HS-5 (cell line): ENCODE data around the gene CEL.
"Not testable (repeated sequence)": the region's sequence is repeated elsewhere in the genome, so short reads cannot be mapped to it uniquely, and the experiment has no call there.

Experiments
- DNase-seq: peaks from one replicate; pipeline ENCODE4 v3.0.0-alpha.2; 2012; ENCODE audit warnings: low read depth

Gene CEL

GRCh38 chr9:133064241-133065069 is 2.7 kb downstream of the CEL start:
- DNase-seq, result no peak

GRCh38 chr9:133065070-133065388 is 3.2 kb downstream of the CEL start:
- DNase-seq, result no peak

- DNase-seq, result no peak
These were observed 4.6 kb downstream of the CEL start for GRCh38 chr9:133066181-133066983.

GRCh38 chr9:133067006-133067405 is 5.2 kb downstream of the CEL start:
- DNase-seq, result no peak

GRCh38 chr9:133067813-133068212 is 6.0 kb downstream of the CEL start:
- no peak for DNase-seq

- DNase-seq, result not testable (repeated sequence)
These were observed 6.7 kb downstream of the CEL start for GRCh38 chr9:133068431-133068830.

GRCh38 chr9:133070500-133070961 is 8.8 kb downstream of the CEL start:
- not testable (repeated sequence) for DNase-seq

GRCh38 chr9:133070985-133071384 is 9.2 kb downstream of the CEL start:
- not testable (repeated sequence) for DNase-seq

GRCh38 chr9:133071484-133072150 is 9.8 kb downstream of the CEL start:
- DNase-seq, result no peak

GRCh38 chr9:133072210-133072609 is 10.4 kb downstream of the CEL start:
- DNase-seq, result not testable (repeated sequence)

- no peak for DNase-seq
These were observed 11.6 kb downstream of the CEL start for GRCh38 chr9:133073086-133074014.

- peak; percentile 14 for DNase-seq
These were observed 12.4 kb downstream of the CEL start for GRCh38 chr9:133074111-133074651.

- DNase-seq, result peak; percentile 53
These were observed 14.3 kb downstream of the CEL start for GRCh38 chr9:133075925-133076630.

- DNase-seq, result no peak
These were observed 14.9 kb downstream of the CEL start for GRCh38 chr9:133076691-133077090.

- no peak for DNase-seq
These were observed 16.7 kb downstream of the CEL start for GRCh38 chr9:133078486-133078885.

GRCh38 chr9:133080161-133080560 is 18.4 kb downstream of the CEL start:
- no peak for DNase-seq

GRCh38 chr9:133080786-133081779 is 19.3 kb downstream of the CEL start:
- DNase-seq, result not testable (repeated sequence)

GRCh38 chr9:133081957-133082644 is 20.3 kb downstream of the CEL start:
- DNase-seq, result not testable (repeated sequence)

- not testable (repeated sequence) for DNase-seq
These were observed 21.9 kb downstream of the CEL start for GRCh38 chr9:133083688-133084087.
